Right lobe of liver (tissue), 6 donors: ENCODE measurements around the gene TNKS1BP1. TPM values are rescaled to one million over a fixed set of nuclear protein-coding genes. Genes with fewer than 3 reads are reported as not detected.

ENCODE experiments used
- ATAC-seq, 4 donors: fragments of 200-7000 bp; cut with Tn5 transposase; one replicate each; pipeline ENCODE4 v1.9.1; 2020; ENCODE audit warnings: mild to moderate bottlenecking in 4 of 4, moderate library complexity in 4 of 4
- DNase-seq, 3 donors: peaks; one replicate each; pipeline ENCODE4 v3.0.0-alpha.2; 2020
- H3K27ac ChIP-seq, 3 donors: fragments of 200-600 bp; one replicate each; pipeline ENCODE4 v1.8.0; 2022
- H3K27me3 ChIP-seq, 2 donors: fragments of 200-600 bp; one replicate each; pipeline ENCODE4 v1.8.0; 2022
- H3K36me3 ChIP-seq, 4 donors: fragments of 200-600 bp; sonication (generic) in 1 of 4; one replicate each; pipeline versions ENCODE4 v1.5.1 to v1.8.0; 2017 to 2022; ENCODE audit warnings: control low read depth in 1 of 4
- H3K4me1 ChIP-seq, 4 donors: fragments of 200-600 bp; sonication (generic) in 1 of 4; one replicate each; pipeline versions ENCODE4 v1.5.1 to v1.8.0; 2017 to 2022; ENCODE audit warnings: control low read depth in 1 of 4
- H3K4me3 ChIP-seq, 3 donors: fragments of 200-600 bp; one replicate each; pipeline ENCODE4 v1.8.0; 2022
- H3K9me3 ChIP-seq, 4 donors: fragments of 200-600 bp; sonication (generic) in 1 of 4; one replicate each; pipeline versions ENCODE4 v1.5.1 to v1.8.0; 2017 to 2022; ENCODE audit warnings: control low read depth in 1 of 4
- POLR2A ChIP-seq: fragments of 450-650 bp; IDR thresholded peaks from one replicate; pipeline ENCODE4 v1.6.1; 2017; ENCODE audit warnings: antibody characterized with exemption, mild to moderate bottlenecking
- WGBS: methylation state at CpG from one replicate; pipeline ENCODE4 v1.1.6; 2018; ENCODE audit warnings: low coverage, low lambda C conversion rate; ENCODE audit not compliant: insufficient coverage; ENCODE audit errors: missing lambda C conversion rate; 5-methylcytosine and 5-hydroxymethylcytosine counted together
- intact Hi-C, 2 donors: fragments of 100-400 bp; cut with DNase I; formaldehyde crosslinking; loops; one replicate each; pipeline versions ENCODE4 v1.11.2 to v1.14.1; 2022
- total RNA-seq, 6 experiments: library from RNA; depleted of rRNA in 2 of 6; stranded (reverse); fragments of >200 nt in 2 of 6; fragmentation: NEBNext Ultra II Directional in 3 of 6; extraction: Animal tissue kit (Norgen Biotek cat#: 25700) in 3 of 6; gene quantifications; one replicate each; pipeline versions ENCODE4 v1.1.0 to v1.2.4, GENCODE V29; 2016 to 2023
- TF ChIP-seq, protein P1 (sequence below), 4 donors: fragments of 200-600 bp in 3 of 4; fragments of 450-650 bp in 1 of 4; IDR thresholded peaks; one replicate each; pipeline versions ENCODE4 v1.5.1 to v1.8.0; 2016 to 2022; ENCODE audit warnings: antibody characterized with exemption in 4 of 4, mild to moderate bottlenecking in 2 of 4
- donor health status: DM: no; HTN: yes; CAD: no.
- donor health status: DM: no; HTN: no; CAD: no.
- donor health status: DM: no; HTN: no; CAD: no.
- donor health status: DM: no; HTN: yes; CAD: no.
- donor health status: DM: no; HTN: yes; CAD: no.

Gene TNKS1BP1
- total RNA-seq, 6 experiments from 2014 or later = 52.4 to 124 (median 92.7) TPM

DNA sequence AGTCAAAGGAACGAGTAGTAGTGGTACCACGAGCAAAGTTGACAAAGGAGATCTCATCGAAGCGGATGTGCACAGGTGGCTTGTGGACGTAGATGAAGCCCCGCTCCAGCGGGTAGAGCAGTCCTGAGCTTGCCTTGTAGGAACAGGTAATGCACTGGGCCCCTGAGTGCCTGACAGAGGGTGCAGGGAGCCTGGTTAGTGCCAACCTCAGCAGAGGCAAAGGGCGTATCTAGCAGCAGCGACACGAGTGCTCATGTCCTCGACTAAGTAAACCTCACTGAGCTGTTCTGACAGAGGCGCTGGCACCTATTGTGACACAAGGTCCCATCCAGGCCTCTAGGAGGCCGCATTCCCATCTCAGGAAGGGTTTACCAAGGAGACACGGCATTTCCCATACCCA is 7.0 kb upstream of the TNKS1BP1 start:
- Histone ChIP-seq H3K9me3 (no peaks in the 10 kb centered on the region), H3K4me1 (peaks cover 0 to 14% (median 0%) of the 10 kb centered on the region in 4 donors), H3K27me3 (no peaks in the 10 kb centered on the region), H3K36me3 (peaks cover 0 to 67% (median 29%) of the 10 kb centered on the region in 4 donors), H3K4me3 (no peak overlapping the region), H3K27ac (no peak overlapping the region)
- intact Hi-C loops = no loop called here
- no peak for DNase-seq
- TF ChIP-seq, protein P1, sequence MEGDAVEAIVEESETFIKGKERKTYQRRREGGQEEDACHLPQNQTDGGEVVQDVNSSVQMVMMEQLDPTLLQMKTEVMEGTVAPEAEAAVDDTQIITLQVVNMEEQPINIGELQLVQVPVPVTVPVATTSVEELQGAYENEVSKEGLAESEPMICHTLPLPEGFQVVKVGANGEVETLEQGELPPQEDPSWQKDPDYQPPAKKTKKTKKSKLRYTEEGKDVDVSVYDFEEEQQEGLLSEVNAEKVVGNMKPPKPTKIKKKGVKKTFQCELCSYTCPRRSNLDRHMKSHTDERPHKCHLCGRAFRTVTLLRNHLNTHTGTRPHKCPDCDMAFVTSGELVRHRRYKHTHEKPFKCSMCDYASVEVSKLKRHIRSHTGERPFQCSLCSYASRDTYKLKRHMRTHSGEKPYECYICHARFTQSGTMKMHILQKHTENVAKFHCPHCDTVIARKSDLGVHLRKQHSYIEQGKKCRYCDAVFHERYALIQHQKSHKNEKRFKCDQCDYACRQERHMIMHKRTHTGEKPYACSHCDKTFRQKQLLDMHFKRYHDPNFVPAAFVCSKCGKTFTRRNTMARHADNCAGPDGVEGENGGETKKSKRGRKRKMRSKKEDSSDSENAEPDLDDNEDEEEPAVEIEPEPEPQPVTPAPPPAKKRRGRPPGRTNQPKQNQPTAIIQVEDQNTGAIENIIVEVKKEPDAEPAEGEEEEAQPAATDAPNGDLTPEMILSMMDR (IDR thresholded peaks at IDR 0.05) = no peak
- no peak for TF ChIP-seq POLR2A
- 100% methylated on average over 4 of the region's 14 CpGs for WGBS
- ATAC-seq = no peak

DNA sequence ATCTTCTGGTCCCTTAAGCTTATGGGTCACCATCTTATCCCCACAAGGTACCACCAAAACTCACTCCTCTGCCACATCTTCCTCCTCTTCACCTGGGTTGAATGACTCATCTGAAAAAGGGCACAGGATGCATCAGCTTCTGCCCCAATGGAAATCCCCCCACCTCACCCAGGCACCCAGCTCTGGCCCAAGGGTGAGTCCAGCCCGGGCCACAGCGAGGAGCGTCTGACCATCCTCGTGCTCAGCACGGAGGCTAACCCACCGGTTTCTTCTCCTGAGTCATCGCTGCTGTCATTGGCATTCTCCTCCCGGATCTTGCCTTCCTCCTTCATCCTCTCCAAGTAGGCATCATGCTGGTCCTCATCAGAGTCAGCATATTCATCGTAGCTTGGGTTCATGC is 5.3 kb upstream of the TNKS1BP1 start:
- H3K27ac ChIP-seq = no peak overlapping the region
- no peak overlapping the region for H3K4me3 ChIP-seq
- no peak for TF ChIP-seq POLR2A
- TF ChIP-seq, protein P1 (IDR thresholded peaks at IDR 0.05) = no peak
- peaks cover 0 to 70% (median 29%) of the 10 kb centered on the region in 4 donors for H3K36me3 ChIP-seq
- DNase-seq = no peak
- no peak for ATAC-seq
- 92% methylated on average over 8 of the region's 9 CpGs for WGBS
- intact Hi-C loops = no loop called here
- no peaks in the 10 kb centered on the region for H3K27me3 ChIP-seq
- H3K4me1 ChIP-seq = peaks cover 0 to 21% (median 5%) of the 10 kb centered on the region in 4 donors
- H3K9me3 ChIP-seq = no peaks in the 10 kb centered on the region

DNA sequence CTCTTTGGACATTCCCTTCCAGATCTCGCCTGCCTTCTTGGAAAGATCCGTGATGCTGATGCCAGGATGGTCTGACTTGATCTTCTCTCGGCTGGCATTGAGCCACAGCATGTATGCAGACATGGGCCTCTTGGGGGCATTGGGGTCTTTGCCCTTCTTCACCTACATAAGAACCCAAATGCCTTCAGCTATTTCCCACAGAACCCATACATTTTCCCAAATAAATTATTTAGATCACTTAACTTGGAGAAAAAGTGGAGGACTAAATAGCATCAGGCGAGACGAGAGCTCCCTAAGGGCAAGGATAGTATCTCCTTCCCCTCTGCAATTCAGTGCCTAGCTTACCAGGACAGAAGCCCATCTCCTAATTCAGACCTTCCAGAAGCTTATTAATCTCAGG is 3.0 kb upstream of the TNKS1BP1 start:
- Histone ChIP-seq H3K4me3 (no peak overlapping the region), H3K4me1 (peaks cover 0 to 24% (median 11%) of the 10 kb centered on the region in 4 donors), H3K27ac (no peak overlapping the region), H3K36me3 (peaks cover 0 to 61% (median 28%) of the 10 kb centered on the region in 4 donors), H3K9me3 (no peaks in the 10 kb centered on the region), H3K27me3 (no peaks in the 10 kb centered on the region)
- ATAC-seq (no peak), DNase-seq (no peak)
- intact Hi-C loops = no loop called here
- WGBS = 96% methylated on average over 5 of the region's 5 CpGs
- TF ChIP-seq POLR2A = no peak
- TF ChIP-seq, protein P1 (IDR thresholded peaks at IDR 0.05) = no peak

- TF ChIP-seq, protein P1 (IDR thresholded peaks at IDR 0.05) = no peak
- no peak for TF ChIP-seq POLR2A
- H3K9me3 ChIP-seq = no peaks in the 10 kb centered on the region
- H3K27me3 ChIP-seq = no peaks in the 10 kb centered on the region
- peaks cover 0 to 43% (median 17%) of the 10 kb centered on the region in 4 donors for H3K4me1 ChIP-seq
- intact Hi-C loops = no loop called here
- DNase-seq (peak in 1 of 3 donors; percentile 59), ATAC-seq (peak; percentile 4 to 40 (median 25))
- H3K36me3 ChIP-seq = peaks cover 0 to 41% (median 19%) of the 10 kb centered on the region in 4 donors
- H3K4me3 ChIP-seq = peak overlapping the region; percentile 65 to 73 (median 70)
- WGBS = 0% methylated on average over 6 of the region's 6 CpGs
- H3K27ac ChIP-seq = peak overlapping the region; percentile 86 to 96 (median 88)
Measured at GRCh38 chr11:57325735-57326048, 940 bp upstream of the TNKS1BP1 start.
